Adrenal gland (tissue), 12 donors: ENCODE data around the gene TMEM43. TPM values are rescaled to one million over a fixed set of nuclear protein-coding genes. Genes with fewer than 3 reads are reported as not detected.

Experiments
- DNase-seq, 7 donors: peaks; one replicate each; pipeline ENCODE4 v3.0.0-alpha.2; 2019 to 2020
- H3K27ac ChIP-seq, 5 donors: fragments of 200-600 bp; sonication (generic) in 4 of 5; 1 replicate in 3 of 5; 2 replicates in 2 of 5; pipeline versions ENCODE4 v1.5.1 to v1.8.0; 2016 to 2020; ENCODE audit warnings: mild to moderate bottlenecking in 1 of 5
- H3K27me3 ChIP-seq: fragments of 200-600 bp; 2 replicates; pipeline ENCODE4 v1.8.0; 2021
- H3K36me3 ChIP-seq, 2 donors: fragments of 200-600 bp; replicated peaks in 1 of 2; 1 replicate in 1 of 2; 2 replicates in 1 of 2; pipeline versions ENCODE4 v1.5.1 to v1.8.0; 2018 to 2022
- H3K4me1 ChIP-seq, 2 donors: fragments of 200-600 bp; replicated peaks in 1 of 2; 1 replicate in 1 of 2; 2 replicates in 1 of 2; pipeline versions ENCODE4 v1.5.1 to v1.8.0; 2018 to 2021
- H3K4me3 ChIP-seq, 4 donors: fragments of 200-600 bp; sonication (generic) in 3 of 4; one replicate each; pipeline ENCODE4 v1.5.1; 2016 to 2018
- H3K9me3 ChIP-seq, 3 donors: fragments of 200-600 bp; sonication (generic) in 1 of 3; replicated peaks in 1 of 3; 1 replicate in 2 of 3; 2 replicates in 1 of 3; pipeline versions ENCODE4 v1.5.1 to v1.8.0; 2016 to 2021
- CTCF ChIP-seq, 6 experiments: fragments of 450-650 bp in 4 of 6; fragments of 200-600 bp in 2 of 6; sonication (generic) in 1 of 6; IDR thresholded peaks; 1 replicate in 5 of 6; 2 replicates in 1 of 6; pipeline versions ENCODE4 v1.5.1 to v1.8.0; 2016 to 2021; ENCODE audit warnings: antibody characterized with exemption in 6 of 6, mild to moderate bottlenecking in 2 of 6, moderate library complexity in 1 of 6
- POLR2A ChIP-seq, 2 donors: fragments of 450-650 bp; IDR thresholded peaks; one replicate each; pipeline ENCODE4 v1.6.1; 2017; ENCODE audit warnings: antibody characterized with exemption in 2 of 2, mild to moderate bottlenecking in 2 of 2, moderate library complexity in 1 of 2
- WGBS, 4 donors: extraction: QIAGEN DNeasy Blood & Tissue Kit in 2 of 4; methylation state at CpG; one replicate each; pipeline versions ENCODE4 v1.1.5 to v1.1.7; 2013 to 2017; 5-methylcytosine and 5-hydroxymethylcytosine counted together
- intact Hi-C, 2 donors: fragments of 100-400 bp; cut with DNase I; formaldehyde crosslinking; loops; one replicate each; pipeline versions ENCODE4 v1.14.1 to v1.15.0; 2022 to 2023
- polyA plus RNA-seq, 3 donors: library from polyadenylated mRNA; stranded (reverse); fragments of 200-250 nt in 2 of 3; fragments of 350-450 nt in 1 of 3; fragmentation: Illumina TruSeq in 1 of 3; extraction: RNeasy Lipid Tissue Mini Kit (QIAGEN cat#74804) in 1 of 3; gene quantifications; one replicate each; pipeline ENCODE4 v1.2.3, GENCODE V29; 2013 to 2014
- total RNA-seq, 9 donors: library from RNA; depleted of rRNA in 4 of 9; stranded (reverse); fragments of >200 nt in 4 of 9; fragments of 120-200 nt in 1 of 9; fragmentation: NEBNext Ultra II Directional in 1 of 9; extraction: Animal tissue kit (Norgen Biotek cat#: 25700) in 1 of 9; gene quantifications; one replicate each; pipeline versions ENCODE4 v1.1.0 to v1.2.4, GENCODE V29; 2013 to 2023
- donor health status: healthy with polysubstance abuse.
- donor health status: Bipolar disorder and iron deficiency.
- donor health status: DM: yes; HTN: yes; CAD: no.
- donor health status: DM: no; HTN: no; CAD: no.
- donor health status: DM: no; HTN: no; CAD: no.
- donor health status: DM: yes; HTN: yes; CAD: no.

The TMEM43 gene
- total and polyA plus RNA-seq, 12 donors = 40.0 to 79.1 (median 56.5) TPM

- Histone ChIP-seq H3K4me3 (no peak overlapping the region), H3K36me3 (peaks cover 0 to 52% of the 10 kb centered on the region in 2 donors), H3K27me3 (no peaks in the 10 kb centered on the region), H3K27ac (no peak overlapping the region), H3K9me3 (no peaks in the 10 kb centered on the region), H3K4me1 (peaks cover 6 to 10% of the 10 kb centered on the region in 2 donors)
- TF ChIP-seq CTCF (IDR thresholded peaks at IDR 0.05) = no peak
- TF ChIP-seq POLR2A (IDR thresholded peaks at IDR 0.05) = no peak
- WGBS, 4 donors = 88 to 100% (median 92%) methylated on average over 7 to 12 of the region's 12 CpGs
- intact Hi-C loops = no loop called here
- DNase-seq = peak in 1 of 7 donors; percentile 44
These were observed 26.7 kb downstream of the TMEM43 start for GRCh38 chr3:14151471-14152083.

- peaks cover 0 to 53% of the 10 kb centered on the region in 2 donors for H3K36me3 ChIP-seq
These were observed 27.5 kb downstream of the TMEM43 start for GRCh38 chr3:14152233-14152962.

GRCh38 chr3:14152963-14153355 lies 28.1 kb downstream of the TMEM43 start:
- no peak for DNase-seq
- intact Hi-C loops = no loop called here
- TF ChIP-seq POLR2A (IDR thresholded peaks at IDR 0.05) (no peak), CTCF (IDR thresholded peaks at IDR 0.05) (no peak)
- Histone ChIP-seq H3K27me3 (no peaks in the 10 kb centered on the region), H3K4me3 (no peak overlapping the region), H3K9me3 (no peaks in the 10 kb centered on the region), H3K27ac (no peak overlapping the region), H3K36me3 (peaks cover 0 to 53% of the 10 kb centered on the region in 2 donors), H3K4me1 (no peaks in the 10 kb centered on the region)
- WGBS, 4 donors = 82 to 95% (median 89%) methylated on average over 4 of the region's 4 CpGs

More at GRCh38 chr3:14152233-14152962, 27.5 kb downstream of the TMEM43 start:
- peaks cover 0 to 3% of the 10 kb centered on the region in 2 donors for H3K4me1 ChIP-seq
- 88 to 95% (median 92%) methylated on average over 11 of the region's 11 CpGs for WGBS, 4 donors
- no peaks in the 10 kb centered on the region for H3K9me3 ChIP-seq
- no peaks in the 10 kb centered on the region for H3K27me3 ChIP-seq
- H3K4me3 ChIP-seq = no peak overlapping the region
- peak in 1 of 7 donors; percentile 52 for DNase-seq
- no peak for TF ChIP-seq POLR2A (IDR thresholded peaks at IDR 0.05)
- no peak for TF ChIP-seq CTCF (IDR thresholded peaks at IDR 0.05)
- no peak overlapping the region for H3K27ac ChIP-seq
- intact Hi-C loops = no loop called here

GRCh38 chr3:14153663-14154062 lies 28.8 kb downstream of the TMEM43 start:
- intact Hi-C loops = no loop called here
- 89 to 97% (median 93%) methylated on average over 6 of the region's 6 CpGs for WGBS, 4 donors
- H3K36me3 ChIP-seq = peaks cover 0 to 60% of the 10 kb centered on the region in 2 donors

More at GRCh38 chr3:14153663-14154062, 28.8 kb downstream of the TMEM43 start:
- H3K27me3 ChIP-seq = no peaks in the 10 kb centered on the region
- no peaks in the 10 kb centered on the region for H3K4me1 ChIP-seq
- TF ChIP-seq POLR2A (IDR thresholded peaks at IDR 0.05) = no peak
- TF ChIP-seq CTCF (IDR thresholded peaks at IDR 0.05) = no peak
- no peak overlapping the region for H3K27ac ChIP-seq
- peak in 1 of 7 donors; percentile 33 for DNase-seq
- H3K4me3 ChIP-seq = no peak overlapping the region
- no peaks in the 10 kb centered on the region for H3K9me3 ChIP-seq
